GM18508 (cell line): ENCODE results near the gene FRZB.
"Not testable (repeated sequence)": the region's sequence is repeated elsewhere in the genome, so short reads cannot be mapped to it uniquely, and the experiment has no call there.

Experiments used
- ATAC-seq: cut with Tn5 transposase; IDR thresholded peaks from one replicate; pipeline ENCODE4 v1.9.1; 2021; ENCODE audit warnings: moderate number of reproducible peaks; ENCODE audit not compliant: insufficient read depth, unreplicated experiment

The FRZB gene

GRCh38 chr2:182891611-182892010 is 25.2 kb upstream of the FRZB start:
- ATAC-seq = no peak

GRCh38 chr2:182890773-182891378 is 24.4 kb upstream of the FRZB start:
- ATAC-seq = no peak

- ATAC-seq = no peak
These were observed 23.9 kb upstream of the FRZB start for GRCh38 chr2:182890305-182890704.

GRCh38 chr2:182887753-182888415 is 21.4 kb upstream of the FRZB start:
- ATAC-seq = no peak

DNA sequence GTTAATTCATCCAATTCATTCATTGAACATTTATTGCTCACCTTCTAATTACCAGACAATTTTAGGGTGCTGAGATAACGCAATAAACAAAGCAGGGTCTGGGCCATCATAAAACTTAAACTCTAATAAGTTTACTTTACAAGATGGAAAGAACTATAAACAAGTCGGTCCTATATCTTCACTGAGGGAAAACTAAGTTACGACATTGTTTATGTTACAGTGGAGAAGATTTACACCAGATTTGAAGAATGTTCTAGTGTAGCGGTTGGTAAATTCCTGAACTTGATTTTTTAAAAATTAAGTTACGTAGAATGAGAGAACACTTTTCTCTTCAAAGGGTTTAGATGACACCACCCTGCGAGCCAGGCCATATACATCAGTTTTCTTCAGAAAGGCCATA is 20.7 kb upstream of the FRZB start:
- ATAC-seq = no peak

- no peak for ATAC-seq
These were observed 19.3 kb upstream of the FRZB start for GRCh38 chr2:182885771-182886170.

DNA sequence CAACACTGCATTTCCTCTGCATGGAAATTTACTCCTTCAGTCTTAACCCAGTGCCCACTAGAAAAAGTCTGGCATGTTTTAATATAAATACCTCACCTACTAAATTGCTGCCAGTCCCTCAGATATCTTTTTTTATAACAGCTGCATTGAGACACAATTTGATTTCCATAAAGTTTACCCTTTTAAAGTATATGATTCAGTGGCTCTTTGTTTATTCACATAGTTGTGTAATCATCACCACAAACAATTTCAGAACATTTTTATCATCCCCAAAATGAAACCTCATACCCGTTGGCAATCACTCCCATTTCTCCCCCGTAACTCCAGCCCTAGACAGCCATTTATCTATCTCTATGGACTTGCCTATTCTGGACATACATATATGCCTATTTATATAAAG is 17.0 kb upstream of the FRZB start:
- no peak for ATAC-seq

DNA sequence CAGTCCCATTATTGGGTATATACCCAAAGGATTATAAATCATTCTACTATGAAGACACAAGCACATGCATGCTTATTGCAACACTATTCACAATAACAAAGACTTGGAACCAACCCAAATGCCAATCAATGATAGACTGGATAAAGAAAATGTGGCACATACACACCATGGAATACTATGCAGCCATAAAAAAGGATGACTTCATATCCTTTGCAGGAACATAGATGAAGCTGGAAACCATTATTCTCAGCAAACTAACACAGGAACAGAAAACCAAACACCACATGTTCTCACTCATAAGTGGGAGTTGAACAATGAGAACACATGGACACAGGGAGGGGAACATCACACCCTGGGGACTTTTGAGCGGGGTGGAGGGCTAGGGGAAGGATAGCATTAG is 13.7 kb upstream of the FRZB start:
- ATAC-seq = not testable (repeated sequence)

DNA sequence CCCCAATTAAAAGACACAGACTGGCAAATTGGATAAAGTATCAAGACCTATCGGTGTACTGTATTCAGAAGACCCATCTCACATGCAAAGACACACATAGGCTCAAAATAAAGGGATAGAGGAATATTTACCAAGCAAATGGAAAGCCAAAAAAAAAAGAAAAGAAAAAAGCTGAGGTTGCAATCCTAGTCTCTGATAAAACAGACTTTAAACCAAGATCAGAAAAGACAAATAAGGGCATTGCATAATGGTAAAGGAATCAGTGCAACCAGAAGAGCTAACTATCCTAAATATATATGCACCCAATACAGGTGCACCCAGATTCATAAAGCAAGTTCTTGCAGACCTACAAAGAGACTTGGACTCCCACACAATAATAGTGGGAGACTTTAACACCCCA is 10.2 kb upstream of the FRZB start:
- ATAC-seq = not testable (repeated sequence)

DNA sequence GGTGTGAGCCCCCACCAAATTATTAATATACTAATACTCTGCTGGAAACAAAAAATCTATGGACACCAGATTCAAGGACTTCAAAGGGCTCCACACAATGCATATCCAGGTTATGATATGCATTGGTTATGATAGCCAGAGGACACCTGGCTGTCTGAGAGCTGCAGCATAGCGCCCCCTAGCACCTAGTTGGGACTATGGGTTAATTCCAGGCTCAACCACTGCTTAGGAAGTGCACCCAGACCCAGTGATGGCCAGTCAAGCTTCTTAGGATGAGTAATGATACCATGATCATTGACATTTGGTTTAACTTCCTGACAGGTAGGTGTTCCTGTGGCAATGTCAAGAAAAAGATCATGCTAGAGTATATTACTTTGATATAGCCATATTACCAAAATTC is 3.8 kb upstream of the FRZB start:
- no peak for ATAC-seq

DNA sequence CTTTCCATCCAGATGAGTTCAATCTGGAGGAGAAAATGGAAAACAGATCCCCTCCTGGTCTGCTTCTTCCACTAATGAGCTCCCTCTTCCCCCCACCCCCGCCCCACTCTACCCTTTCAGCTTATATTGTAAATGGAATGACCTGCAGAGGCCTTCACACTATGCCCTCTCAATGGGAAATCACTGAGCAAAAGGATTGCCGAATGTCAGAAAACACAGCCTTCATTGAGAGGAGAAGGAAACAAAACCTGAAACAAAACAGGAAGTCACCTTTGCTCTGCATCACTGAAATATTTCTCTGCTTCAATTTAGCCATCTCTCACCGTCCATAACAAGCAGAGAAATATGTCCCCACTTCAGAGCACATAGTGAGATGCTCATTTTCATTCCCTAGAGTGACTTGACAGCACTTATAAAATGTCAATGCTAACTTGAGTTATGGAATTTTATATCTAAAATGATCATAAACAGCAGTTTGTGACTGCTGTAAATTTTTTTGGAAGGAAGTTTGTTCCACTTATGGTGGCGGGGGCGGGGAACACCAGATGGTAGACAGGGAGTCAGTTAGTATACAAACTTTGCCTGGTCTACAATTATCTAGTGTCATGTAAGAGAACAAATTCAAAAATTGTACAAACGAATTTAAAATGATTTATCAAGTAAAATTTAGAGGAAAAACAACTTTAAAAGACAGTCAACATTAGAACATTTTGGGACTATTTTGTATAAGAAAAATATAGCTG is 1.8 kb upstream of the FRZB start:
- ATAC-seq = no peak

DNA sequence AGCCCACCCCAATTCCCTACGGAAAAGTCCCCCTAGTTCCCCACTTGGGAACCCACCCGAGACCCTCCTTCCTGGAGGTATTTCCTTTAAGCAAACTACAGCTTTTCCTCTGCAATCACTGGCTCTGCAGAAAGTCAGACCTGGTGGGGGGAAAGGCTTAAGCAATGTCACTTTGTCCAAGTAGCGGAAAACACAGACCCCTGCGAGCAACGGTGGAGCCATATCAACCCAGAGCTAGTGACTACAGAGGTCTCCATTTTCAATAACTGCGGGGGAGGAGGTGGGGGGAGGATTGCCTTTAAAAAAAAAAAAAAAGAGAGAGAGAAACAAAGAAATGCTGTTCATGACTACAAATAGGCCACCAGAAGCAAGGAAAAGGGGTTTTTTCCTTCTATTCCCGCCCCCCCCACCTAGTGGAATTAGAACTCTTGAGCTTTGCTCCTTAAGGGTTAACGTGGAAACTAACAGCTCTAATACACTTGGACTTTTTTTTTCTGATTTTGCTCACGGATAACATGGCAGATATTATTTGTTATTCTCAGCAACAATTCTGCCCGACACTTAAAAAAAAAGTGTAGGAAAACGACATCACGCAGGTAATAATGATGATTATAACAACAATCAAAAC is 1.1 kb upstream of the FRZB start:
- no peak for ATAC-seq

- ATAC-seq = no peak
These were observed 359 bp downstream of the FRZB start for GRCh38 chr2:182866095-182866460.

GRCh38 chr2:182864949-182865570 is 1.4 kb downstream of the FRZB start:
- ATAC-seq = no peak

GRCh38 chr2:182863642-182864041 is 2.8 kb downstream of the FRZB start:
- no peak for ATAC-seq

DNA sequence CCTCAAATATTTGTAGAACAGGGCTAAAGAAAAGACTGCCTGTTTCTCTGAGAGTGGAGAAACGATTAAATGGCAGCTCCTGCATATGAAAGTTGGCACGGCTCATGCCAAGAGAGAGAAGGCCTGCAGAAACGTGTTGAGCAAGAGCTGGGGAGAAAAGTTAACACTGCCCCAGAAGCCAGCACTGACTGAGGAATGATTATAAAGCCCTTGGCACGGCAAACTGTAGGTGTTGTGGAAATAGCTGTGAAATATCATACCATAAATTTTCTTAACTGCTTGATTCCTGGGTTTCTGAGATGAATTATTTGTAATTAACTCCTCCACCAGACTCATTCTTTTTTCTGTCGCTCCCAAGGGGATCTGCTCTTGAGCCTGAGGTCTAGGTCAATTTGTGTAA is 4.3 kb downstream of the FRZB start:
- ATAC-seq = no peak

DNA sequence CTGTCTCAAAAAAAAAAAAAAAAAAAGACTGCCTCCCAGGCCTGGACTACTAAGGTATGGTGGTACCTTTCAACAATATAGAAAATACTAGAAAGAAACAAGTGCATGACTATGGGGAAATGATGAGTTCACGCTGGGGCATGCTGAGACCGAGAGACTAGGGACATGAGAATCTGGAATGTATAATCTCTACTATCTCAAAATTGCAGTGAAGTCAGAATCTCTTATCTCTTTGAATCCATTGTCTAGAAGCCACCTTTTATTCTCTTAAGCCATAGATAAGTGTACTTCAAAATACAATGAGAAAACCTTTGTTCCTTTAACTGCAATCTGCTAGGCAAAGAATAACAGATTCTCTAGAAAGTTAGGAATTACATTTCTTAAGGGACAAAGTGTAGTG is 5.6 kb downstream of the FRZB start:
- no peak for ATAC-seq

DNA sequence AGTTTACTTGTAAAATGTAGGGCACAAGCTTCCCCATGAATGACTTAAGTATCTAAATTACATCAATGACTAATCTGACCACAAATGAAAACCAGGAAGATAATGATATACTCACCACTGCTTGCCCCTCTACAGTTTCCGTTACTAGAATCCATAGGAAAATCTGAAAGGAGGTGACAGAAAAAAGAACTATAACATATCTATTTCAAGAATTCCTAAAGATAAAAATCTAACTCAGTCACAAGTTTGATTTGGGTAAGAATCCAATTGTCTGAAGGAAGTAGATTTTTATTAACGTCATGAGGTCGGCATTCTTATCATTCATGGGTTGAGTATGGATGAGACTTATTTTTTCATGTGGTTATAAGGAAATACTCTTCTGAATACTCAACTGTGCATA is 7.8 kb downstream of the FRZB start:
- no peak for ATAC-seq

DNA sequence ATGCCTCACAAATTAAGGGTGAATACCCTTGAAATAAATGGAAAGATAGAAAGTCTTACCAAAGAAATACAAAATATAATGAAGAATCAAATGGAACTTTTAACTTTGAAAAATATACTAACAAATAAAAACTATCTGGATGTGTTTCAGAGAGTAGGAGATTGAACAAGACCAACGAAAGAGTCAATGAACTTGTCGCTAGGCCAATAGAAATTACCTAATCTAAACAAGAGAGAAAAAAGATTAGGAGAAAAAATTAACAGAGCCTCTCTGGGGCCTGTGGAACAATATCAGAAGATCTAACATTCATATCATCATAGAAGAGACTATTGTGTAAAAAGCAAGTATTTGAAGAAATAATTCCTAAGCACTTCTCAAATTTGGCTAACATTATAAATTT is 11.1 kb downstream of the FRZB start:
- ATAC-seq = no peak

- ATAC-seq = no peak
These were observed 11.9 kb downstream of the FRZB start for GRCh38 chr2:182854375-182855105.
